ENCODE data around the gene OST4.

Gene OST4

DNA sequence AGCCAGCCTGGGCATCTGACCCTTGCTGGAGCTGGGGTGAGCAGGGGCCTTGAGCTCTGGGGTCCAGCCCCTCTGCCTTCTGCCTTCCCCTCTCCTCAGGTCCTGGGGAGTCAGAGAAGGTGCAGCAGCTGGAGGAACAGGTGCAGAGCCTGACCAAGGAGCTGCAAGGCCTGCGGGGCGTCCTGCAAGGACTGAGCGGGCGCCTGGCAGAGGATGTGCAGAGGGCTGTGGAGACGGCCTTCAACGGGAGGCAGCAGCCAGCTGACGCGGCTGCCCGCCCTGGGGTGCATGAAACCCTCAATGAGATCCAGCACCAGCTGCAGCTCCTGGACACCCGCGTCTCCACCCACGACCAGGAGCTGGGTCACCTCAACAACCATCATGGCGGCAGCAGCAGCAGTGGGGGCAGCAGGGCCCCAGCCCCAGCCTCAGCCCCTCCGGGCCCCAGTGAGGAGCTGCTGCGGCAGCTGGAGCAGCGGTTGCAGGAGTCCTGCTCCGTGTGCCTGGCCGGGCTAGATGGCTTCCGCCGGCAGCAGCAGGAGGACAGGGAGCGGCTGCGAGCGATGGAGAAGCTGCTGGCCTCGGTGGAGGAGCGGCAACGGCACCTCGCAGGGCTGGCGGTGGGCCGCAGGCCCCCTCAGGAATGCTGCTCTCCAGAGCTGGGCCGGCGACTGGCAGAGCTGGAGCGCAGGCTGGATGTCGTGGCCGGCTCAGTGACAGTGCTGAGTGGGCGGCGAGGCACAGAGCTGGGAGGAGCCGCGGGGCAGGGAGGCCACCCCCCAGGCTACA is 10.7 kb upstream of the OST4 start:
- Histone ChIP-seq H3K4me3 (ENCODE audit: low read length, poor library complexity, severe bottlenecking) (peak overlapping the region; percentile 73), H3K9ac (ENCODE audit: low read depth, low read length, poor library complexity, severe bottlenecking) (peak overlapping the region; percentile 77), H3K36me3 (ENCODE audit: insufficient read depth, low read length) (no peaks in the 10 kb centered on the region), H3K27me3 (ENCODE audit: insufficient read depth, low read length, poor library complexity, severe bottlenecking) (no peaks in the 10 kb centered on the region), H3K9me3 (ENCODE audit: insufficient read depth, low read depth, low read length) (no peaks in the 10 kb centered on the region), H3K4me2 (ENCODE audit: low read depth, low read length, poor library complexity, severe bottlenecking) (peak overlapping the region; percentile 90), H3K9me2 (replicated peaks; ENCODE audit: low read depth, low read length) (no peaks in the 10 kb centered on the region), H3K79me2 (ENCODE audit: insufficient read depth, low read length) (peaks cover 21% of the 10 kb centered on the region; the same call in 1 of the 2 replicates), H3K4me1 (ENCODE audit: insufficient read depth, low read length, poor library complexity, severe bottlenecking) (peaks cover 43% of the 10 kb centered on the region), H3F3A (ENCODE audit: low read depth) (peaks cover 7% of the 10 kb centered on the region; the same call in 1 of the 2 replicates), H4K20me1 (ENCODE audit: insufficient read depth, low read length, poor library complexity, severe bottlenecking) (no peaks in the 10 kb centered on the region), H2AFZ (ENCODE audit: low read length) (no peak overlapping the region)
- TF ChIP-seq, protein P1, sequence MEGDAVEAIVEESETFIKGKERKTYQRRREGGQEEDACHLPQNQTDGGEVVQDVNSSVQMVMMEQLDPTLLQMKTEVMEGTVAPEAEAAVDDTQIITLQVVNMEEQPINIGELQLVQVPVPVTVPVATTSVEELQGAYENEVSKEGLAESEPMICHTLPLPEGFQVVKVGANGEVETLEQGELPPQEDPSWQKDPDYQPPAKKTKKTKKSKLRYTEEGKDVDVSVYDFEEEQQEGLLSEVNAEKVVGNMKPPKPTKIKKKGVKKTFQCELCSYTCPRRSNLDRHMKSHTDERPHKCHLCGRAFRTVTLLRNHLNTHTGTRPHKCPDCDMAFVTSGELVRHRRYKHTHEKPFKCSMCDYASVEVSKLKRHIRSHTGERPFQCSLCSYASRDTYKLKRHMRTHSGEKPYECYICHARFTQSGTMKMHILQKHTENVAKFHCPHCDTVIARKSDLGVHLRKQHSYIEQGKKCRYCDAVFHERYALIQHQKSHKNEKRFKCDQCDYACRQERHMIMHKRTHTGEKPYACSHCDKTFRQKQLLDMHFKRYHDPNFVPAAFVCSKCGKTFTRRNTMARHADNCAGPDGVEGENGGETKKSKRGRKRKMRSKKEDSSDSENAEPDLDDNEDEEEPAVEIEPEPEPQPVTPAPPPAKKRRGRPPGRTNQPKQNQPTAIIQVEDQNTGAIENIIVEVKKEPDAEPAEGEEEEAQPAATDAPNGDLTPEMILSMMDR (conservative IDR thresholded peaks at IDR 0.05; ENCODE audit: low read length): no peak
- TF ChIP-seq EZH2phosphoT487 (IDR thresholded peaks at IDR 0.05; ENCODE audit: borderline replicate concordance): no peak

DNA sequence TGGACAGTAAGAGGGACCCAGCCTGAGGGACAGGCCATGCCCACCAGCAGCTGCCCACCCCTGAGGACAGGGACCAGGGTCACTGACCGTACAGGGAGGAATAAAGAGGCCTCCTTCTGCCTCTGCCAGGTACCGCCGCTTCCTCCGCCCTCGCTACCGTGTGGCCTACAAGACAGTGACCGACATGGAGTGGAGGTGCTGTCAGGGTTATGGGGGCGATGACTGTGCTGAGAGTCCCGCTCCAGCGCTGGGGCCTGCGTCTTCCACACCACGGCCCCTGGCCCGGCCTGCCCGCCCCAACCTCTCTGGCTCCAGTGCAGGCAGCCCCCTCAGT is 9.1 kb upstream of the OST4 start:
- peak overlapping the region; percentile 52 for H3K4me2 ChIP-seq (ENCODE audit: low read depth, low read length, poor library complexity, severe bottlenecking)
- no peaks in the 10 kb centered on the region for H3K9me2 ChIP-seq (replicated peaks; ENCODE audit: low read depth, low read length)
- peak overlapping the region; percentile 86 for H2AFZ ChIP-seq (ENCODE audit: low read length)
- peaks cover 21% of the 10 kb centered on the region; the same call in 1 of the 2 replicates for H3K79me2 ChIP-seq (ENCODE audit: insufficient read depth, low read length)
- no peaks in the 10 kb centered on the region for H3K27me3 ChIP-seq (ENCODE audit: insufficient read depth, low read length, poor library complexity, severe bottlenecking)
- no peak for TF ChIP-seq EZH2phosphoT487 (IDR thresholded peaks at IDR 0.05; ENCODE audit: borderline replicate concordance)
- TF ChIP-seq, protein P1 (conservative IDR thresholded peaks at IDR 0.05; ENCODE audit: low read length): no peak
- no peaks in the 10 kb centered on the region for H3K9me3 ChIP-seq (ENCODE audit: insufficient read depth, low read depth, low read length)
- peaks cover 37% of the 10 kb centered on the region for H3K4me1 ChIP-seq (ENCODE audit: insufficient read depth, low read length, poor library complexity, severe bottlenecking)
- H3K36me3 ChIP-seq (ENCODE audit: insufficient read depth, low read length): no peaks in the 10 kb centered on the region
- peak overlapping the region; percentile 63 for H3K9ac ChIP-seq (ENCODE audit: low read depth, low read length, poor library complexity, severe bottlenecking)
- H3K4me3 ChIP-seq (ENCODE audit: low read length, poor library complexity, severe bottlenecking): peak overlapping the region; percentile 6
- peaks cover 7% of the 10 kb centered on the region; the same call in 1 of the 2 replicates for H3F3A ChIP-seq (ENCODE audit: low read depth)
- H4K20me1 ChIP-seq (ENCODE audit: insufficient read depth, low read length, poor library complexity, severe bottlenecking): no peaks in the 10 kb centered on the region

DNA sequence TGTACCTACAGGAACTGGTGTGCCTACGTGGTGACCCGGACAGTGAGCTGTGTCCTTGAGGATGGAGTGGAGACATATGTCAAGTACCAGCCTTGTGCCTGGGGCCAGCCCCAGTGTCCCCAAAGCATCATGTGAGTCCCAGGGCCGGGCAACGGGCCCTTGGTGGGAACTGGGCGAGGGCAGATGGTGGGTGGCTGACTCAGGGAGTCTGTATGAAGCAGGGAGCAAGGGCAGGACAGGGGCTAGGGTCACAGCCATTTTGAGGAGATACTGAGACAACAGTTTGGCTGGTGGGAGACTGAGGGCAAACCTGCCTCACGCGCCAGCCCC is 8.7 kb upstream of the OST4 start:
- H3F3A ChIP-seq (ENCODE audit: low read depth): peaks cover 7% of the 10 kb centered on the region; the same call in 1 of the 2 replicates
- peak overlapping the region; percentile 63 for H3K9ac ChIP-seq (ENCODE audit: low read depth, low read length, poor library complexity, severe bottlenecking)
- no peaks in the 10 kb centered on the region for H3K9me2 ChIP-seq (replicated peaks; ENCODE audit: low read depth, low read length)
- no peak for TF ChIP-seq EZH2phosphoT487 (IDR thresholded peaks at IDR 0.05; ENCODE audit: borderline replicate concordance)
- TF ChIP-seq, protein P1 (conservative IDR thresholded peaks at IDR 0.05; ENCODE audit: low read length): no peak
- H3K79me2 ChIP-seq (ENCODE audit: insufficient read depth, low read length): peaks cover 21% of the 10 kb centered on the region; the same call in 1 of the 2 replicates
- H3K4me2 ChIP-seq (ENCODE audit: low read depth, low read length, poor library complexity, severe bottlenecking): no peak overlapping the region
- no peaks in the 10 kb centered on the region for H3K36me3 ChIP-seq (ENCODE audit: insufficient read depth, low read length)
- H3K9me3 ChIP-seq (ENCODE audit: insufficient read depth, low read depth, low read length): no peaks in the 10 kb centered on the region
- H3K4me1 ChIP-seq (ENCODE audit: insufficient read depth, low read length, poor library complexity, severe bottlenecking): peaks cover 38% of the 10 kb centered on the region
- H3K27me3 ChIP-seq (ENCODE audit: insufficient read depth, low read length, poor library complexity, severe bottlenecking): no peaks in the 10 kb centered on the region
- no peak overlapping the region for H2AFZ ChIP-seq (ENCODE audit: low read length)
- H3K4me3 ChIP-seq (ENCODE audit: low read length, poor library complexity, severe bottlenecking): no peak overlapping the region
- H4K20me1 ChIP-seq (ENCODE audit: insufficient read depth, low read length, poor library complexity, severe bottlenecking): no peaks in the 10 kb centered on the region

Data from Loucy (cell line).